Measurements from ENCODE around the gene AKAP6. TPM values are rescaled to one million over a fixed set of nuclear protein-coding genes. Genes with fewer than 3 reads are reported as not detected.
"Not testable (repeated sequence)": the region's sequence is repeated elsewhere in the genome, so short reads cannot be mapped to it uniquely, and the experiment has no call there.

Gene AKAP6
- total and polyA plus RNA-seq, 7 donors, result 0.60 to 56.2 (median 29.5) TPM; not detected in 1

GRCh38 chr14:32458720-32459119, 129.6 kb downstream of the AKAP6 start:
- no peak overlapping the region for H3K4me3 ChIP-seq
- TF ChIP-seq POLR2A (IDR thresholded peaks at IDR 0.05) (no peak), EP300 (IDR thresholded peaks at IDR 0.05) (no peak), POLR2AphosphoS5 (IDR thresholded peaks at IDR 0.05) (no peak), CTCF (IDR thresholded peaks at IDR 0.05) (no peak)
- H3K27ac ChIP-seq, result peak overlapping the region in 3 of 4 donors; percentile 7 to 88 (median 86)
- no peak for DNase-seq
- H3K4me1 ChIP-seq, result peaks cover 0 to 46% (median 37%) of the 10 kb centered on the region in 4 donors
- no peaks in the 10 kb centered on the region for H3K27me3 ChIP-seq
- intact Hi-C loops (cut with DNase I), result loop anchor here (5.0 kb wide), 2 partner anchors 36 to 466 kb away; no protein-coding TSS in a partner anchor
- no peaks in the 10 kb centered on the region for H3K9me3 ChIP-seq
- no peaks in the 10 kb centered on the region for H3K36me3 ChIP-seq
- 89 to 90% methylated on average over 3 of the region's 3 CpGs for WGBS, 2 donors

- intact Hi-C loops (cut with DNase I), result no loop called here
- WGBS, 2 donors, result 87 to 92% methylated on average over 4 of the region's 4 CpGs
Observed at GRCh38 chr14:32460267-32460666, 131.2 kb downstream of the AKAP6 start.

GRCh38 chr14:32462553-32462952, 133.5 kb downstream of the AKAP6 start:
- H3K27ac ChIP-seq, result peak overlapping the region in 1 of 4 donors; percentile 86
- DNase-seq; H3K4me3 ChIP-seq; H3K9me3 ChIP-seq; H3K27me3 ChIP-seq; intact Hi-C loops (cut with DNase I); H3K36me3 ChIP-seq: not testable (repeated sequence)
- peaks cover 0 to 28% (median 14%) of the 10 kb centered on the region in 4 donors for H3K4me1 ChIP-seq
- WGBS, 2 donors, result 72 to 75% methylated on average over 4 of the region's 4 CpGs

More at GRCh38 chr14:32460267-32460666, 131.2 kb downstream of the AKAP6 start:
- Histone ChIP-seq H3K4me3 (no peak overlapping the region), H3K27ac (peak overlapping the region in 2 of 4 donors; percentile 50 to 86), H3K4me1 (peaks cover 0 to 40% (median 31%) of the 10 kb centered on the region in 4 donors), H3K27me3 (no peaks in the 10 kb centered on the region), H3K9me3 (no peaks in the 10 kb centered on the region), H3K36me3 (no peaks in the 10 kb centered on the region)
- TF ChIP-seq EP300 (IDR thresholded peaks at IDR 0.05), result no peak
- DNase-seq, result no peak

GRCh38 chr14:32468955-32469354, 139.9 kb downstream of the AKAP6 start:
- 18 to 32% methylated on average over 2 of the region's 2 CpGs for WGBS, 2 donors
- intact Hi-C loops (cut with DNase I), result loop anchor here (2.0 kb wide), 2 partner anchors 214 to 392 kb away; partner anchors contain the start of gene ARHGAP5

GRCh38 chr14:32469388-32470160, 140.5 kb downstream of the AKAP6 start:
- no peaks in the 10 kb centered on the region for H3K36me3 ChIP-seq
- H3K27ac ChIP-seq, result peak overlapping the region; percentile 70 to 82 (median 72)
- no peak overlapping the region for H3K4me3 ChIP-seq
- H3K27me3 ChIP-seq, result no peaks in the 10 kb centered on the region
- H3K4me1 ChIP-seq, result peaks cover 0 to 75% (median 51%) of the 10 kb centered on the region in 4 donors
- intact Hi-C loops (cut with DNase I), result loop anchor here (2.0 to 10.0 kb wide), 6 partner anchors 43 to 965 kb away; partner anchors contain the start of genes ARHGAP5, RNU6-7 and RNU6-8
- TF ChIP-seq POLR2AphosphoS5 (IDR thresholded peaks at IDR 0.05) (peak in 1 of 4 donors; percentile 7), CTCF (IDR thresholded peaks at IDR 0.05) (peak in 3 of 4 experiments; percentile 31 to 51 (median 43)), EP300 (IDR thresholded peaks at IDR 0.05) (no peak)
- H3K9me3 ChIP-seq, result no peaks in the 10 kb centered on the region
- no peak for DNase-seq
- 15 to 31% methylated on average over 5 of the region's 5 CpGs for whole genome bisulfite sequencing, 2 donors

More at GRCh38 chr14:32468955-32469354, 139.9 kb downstream of the AKAP6 start:
- Histone ChIP-seq H3K36me3 (no peaks in the 10 kb centered on the region), H3K4me3 (no peak overlapping the region), H3K27me3 (no peaks in the 10 kb centered on the region), H3K9me3 (no peaks in the 10 kb centered on the region), H3K4me1 (peaks cover 0 to 69% (median 47%) of the 10 kb centered on the region in 4 donors), H3K27ac (peak overlapping the region; percentile 70 to 82 (median 72))
- DNase-seq, result no peak
- TF ChIP-seq EP300 (IDR thresholded peaks at IDR 0.05) (peak in 1 of 4 donors; percentile 42), POLR2A (IDR thresholded peaks at IDR 0.05) (no peak), POLR2AphosphoS5 (IDR thresholded peaks at IDR 0.05) (peak in 1 of 4 donors; percentile 39), CTCF (IDR thresholded peaks at IDR 0.05) (no peak)
